ENCODE data around the gene EPB41L4A.

GRCh38 chr5:112196584-112196983 lies 222.5 kb downstream of the EPB41L4A start:
- TF ChIP-seq POLR2A (IDR thresholded peaks at IDR 0.05) (no peak), CTCF (IDR thresholded peaks at IDR 0.05) (no peak), EP300 (IDR thresholded peaks at IDR 0.05) (no peak)

Measured in ovary (tissue), 3 donors.